Stimulated activated CD8-positive, alpha-beta memory T cell treated with anti-CD3 and anti-CD28 coated beads, Interleukin-12 subunit alpha, Interleukin-12 subunit beta, amount 100 ng/mL, for 24 hours (primary cell): ENCODE data around the gene MECP2.
A peak's percentile ranks its signal among the peaks of the same experiment; 100 is the strongest.
"Not testable (repeated sequence)": the region's sequence is repeated elsewhere in the genome, so short reads cannot be mapped to it uniquely, and the experiment has no call there.

Source experiments
- DNase-seq: peaks from one replicate; pipeline ENCODE4 v3.0.0-alpha.2; 2020; ENCODE audit errors: extremely low read depth

The MECP2 gene

DNA sequence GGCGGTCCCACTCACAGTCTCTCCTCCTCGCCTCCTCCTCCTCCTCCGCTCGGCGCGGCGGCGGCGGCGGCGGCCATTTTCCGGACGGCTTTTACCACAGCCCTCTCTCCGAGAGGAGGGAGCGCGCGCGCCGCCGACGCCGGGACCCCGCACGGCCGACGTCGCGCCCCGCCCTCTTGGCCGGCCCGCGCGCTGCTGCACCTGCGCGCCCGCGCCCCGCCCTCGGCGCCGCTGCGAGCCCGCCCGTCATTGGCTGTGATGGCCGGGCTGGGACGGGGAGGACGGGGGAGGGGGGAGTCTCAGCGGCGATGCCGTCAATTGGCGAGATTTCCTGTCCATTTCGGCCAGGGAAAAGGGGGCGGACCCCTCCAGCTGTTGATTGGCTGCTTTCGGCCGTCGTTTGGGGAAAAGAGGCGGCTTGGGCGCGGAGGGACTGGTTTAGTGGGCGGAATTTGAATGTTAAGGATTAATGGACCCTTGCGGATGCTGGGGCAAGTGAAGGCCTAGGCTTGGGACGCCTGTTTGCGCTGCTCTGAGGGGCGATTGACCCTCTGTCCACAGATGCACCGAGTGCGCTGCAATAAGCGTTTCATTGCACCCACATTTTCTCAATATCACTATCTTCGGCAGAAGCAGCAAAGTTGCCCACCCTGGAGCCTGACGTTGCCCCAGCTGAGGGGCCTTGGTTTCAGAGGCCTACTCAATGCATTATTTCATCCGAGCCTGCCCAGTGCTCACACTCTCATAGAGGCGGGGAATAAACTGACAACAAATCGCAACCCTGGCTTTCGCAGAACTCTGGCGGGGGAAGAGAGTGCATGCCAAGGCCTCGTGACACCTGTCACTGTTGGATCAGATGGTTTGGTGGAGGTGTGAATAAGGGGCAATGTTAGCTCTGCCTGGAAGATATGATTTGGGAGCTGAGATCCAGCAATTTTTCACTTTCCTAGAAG lies at the start of gene MECP2:
TSS of gene MECP2 (minus strand) at position 129 of the 953 bp plus-strand sequence.
- peak; percentile 63 for DNase-seq

DNA sequence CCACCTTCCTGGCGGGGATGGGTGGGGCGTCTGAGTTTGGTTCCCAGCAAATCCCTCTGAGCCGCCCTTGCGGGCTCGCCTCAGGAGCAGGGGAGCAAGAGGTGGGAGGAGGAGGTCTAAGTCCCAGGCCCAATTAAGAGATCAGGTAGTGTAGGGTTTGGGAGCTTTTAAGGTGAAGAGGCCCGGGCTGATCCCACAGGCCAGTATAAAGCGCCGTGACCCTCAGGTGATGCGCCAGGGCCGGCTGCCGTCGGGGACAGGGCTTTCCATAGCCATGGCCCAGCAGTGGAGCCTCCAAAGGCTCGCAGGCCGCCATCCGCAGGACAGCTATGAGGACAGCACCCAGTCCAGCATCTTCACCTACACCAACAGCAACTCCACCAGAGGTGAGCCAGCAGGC lies 46.5 kb upstream of the MECP2 start, which contains the start of gene OPN1LW:
TSS of gene OPN1LW (plus strand) at position 234 of the 400 bp plus-strand sequence. CDS start at position 275, 41 bp downstream.
- not testable (repeated sequence) for DNase-seq

DNA sequence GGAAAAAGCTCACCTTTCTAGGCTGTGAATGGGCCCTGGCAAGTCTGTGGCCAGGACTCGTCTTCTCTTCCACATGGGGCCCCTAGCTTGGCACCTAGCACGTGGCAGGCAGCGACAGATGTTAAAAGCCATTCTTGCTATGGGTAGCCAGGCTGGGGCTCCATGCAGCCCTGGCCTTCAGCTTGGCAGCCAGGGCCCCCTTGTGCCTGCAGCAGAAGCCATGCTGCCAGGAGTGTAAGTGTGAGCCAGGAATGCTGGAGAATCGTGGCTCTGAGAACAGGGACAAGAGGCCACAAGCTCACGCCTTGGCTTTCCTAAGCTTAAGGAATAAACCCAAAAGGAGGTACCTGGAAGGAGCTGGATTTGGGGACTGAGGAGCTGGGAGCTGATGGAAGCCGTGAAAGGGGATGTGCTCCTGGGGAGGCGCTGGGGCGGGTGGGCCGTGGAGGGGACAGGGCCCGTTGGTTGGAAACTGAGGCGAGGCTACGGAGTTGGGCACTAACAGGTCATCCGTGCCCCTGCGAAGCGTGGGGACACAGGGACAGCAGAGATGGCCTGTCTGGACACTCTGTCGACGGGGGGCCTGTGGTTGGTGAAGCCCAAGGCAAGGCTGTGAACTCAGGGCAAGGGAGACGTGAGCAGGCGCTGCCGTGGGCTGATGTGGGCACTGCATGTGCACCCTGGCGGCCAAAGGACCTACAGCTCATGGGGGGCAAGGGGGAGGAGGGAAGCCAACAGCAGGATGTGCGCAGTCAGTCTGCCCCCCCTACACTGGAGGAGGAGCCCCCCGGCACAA lies 45.6 kb upstream of the MECP2 start:
- DNase-seq, result no peak

DNA sequence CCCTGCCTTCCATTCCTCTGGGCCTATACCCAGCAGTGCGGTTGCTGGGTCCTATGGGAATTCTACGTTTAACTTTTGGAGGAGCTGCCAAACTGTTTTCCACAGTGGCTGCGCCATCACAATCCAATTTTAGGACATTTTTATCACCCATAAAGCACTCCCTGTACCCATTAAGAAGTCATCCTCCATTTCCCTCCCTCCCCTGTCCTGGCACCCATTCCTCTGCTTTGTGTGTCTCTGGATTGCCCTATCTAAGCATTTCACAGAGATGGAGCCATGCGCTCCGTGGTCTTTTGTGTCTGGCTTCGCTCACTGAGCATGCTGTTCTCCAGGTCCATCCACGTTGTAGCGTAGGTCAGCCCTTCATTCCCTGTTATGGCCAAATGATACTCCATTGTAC lies 44.9 kb upstream of the MECP2 start:
- DNase-seq, result no peak

DNA sequence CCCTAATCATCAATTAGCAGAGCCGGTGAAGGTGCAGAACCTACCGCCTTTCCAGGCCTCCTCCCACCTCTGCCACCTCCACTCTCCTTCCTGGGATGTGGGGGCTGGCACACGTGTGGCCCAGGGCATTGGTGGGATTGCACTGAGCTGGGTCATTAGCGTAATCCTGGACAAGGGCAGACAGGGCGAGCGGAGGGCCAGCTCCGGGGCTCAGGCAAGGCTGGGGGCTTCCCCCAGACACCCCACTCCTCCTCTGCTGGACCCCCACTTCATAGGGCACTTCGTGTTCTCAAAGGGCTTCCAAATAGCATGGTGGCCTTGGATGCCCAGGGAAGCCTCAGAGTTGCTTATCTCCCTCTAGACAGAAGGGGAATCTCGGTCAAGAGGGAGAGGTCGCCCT lies 43.2 kb upstream of the MECP2 start:
- no peak for DNase-seq

DNA sequence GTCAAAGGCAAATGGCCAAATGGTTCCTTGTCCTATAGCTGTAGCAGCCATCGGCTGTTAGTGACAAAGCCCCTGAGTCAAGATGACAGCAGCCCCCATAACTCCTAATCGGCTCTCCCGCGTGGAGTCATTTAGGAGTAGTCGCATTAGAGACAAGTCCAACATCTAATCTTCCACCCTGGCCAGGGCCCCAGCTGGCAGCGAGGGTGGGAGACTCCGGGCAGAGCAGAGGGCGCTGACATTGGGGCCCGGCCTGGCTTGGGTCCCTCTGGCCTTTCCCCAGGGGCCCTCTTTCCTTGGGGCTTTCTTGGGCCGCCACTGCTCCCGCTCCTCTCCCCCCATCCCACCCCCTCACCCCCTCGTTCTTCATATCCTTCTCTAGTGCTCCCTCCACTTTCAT lies 42.7 kb upstream of the MECP2 start:
- DNase-seq, result no peak

DNA sequence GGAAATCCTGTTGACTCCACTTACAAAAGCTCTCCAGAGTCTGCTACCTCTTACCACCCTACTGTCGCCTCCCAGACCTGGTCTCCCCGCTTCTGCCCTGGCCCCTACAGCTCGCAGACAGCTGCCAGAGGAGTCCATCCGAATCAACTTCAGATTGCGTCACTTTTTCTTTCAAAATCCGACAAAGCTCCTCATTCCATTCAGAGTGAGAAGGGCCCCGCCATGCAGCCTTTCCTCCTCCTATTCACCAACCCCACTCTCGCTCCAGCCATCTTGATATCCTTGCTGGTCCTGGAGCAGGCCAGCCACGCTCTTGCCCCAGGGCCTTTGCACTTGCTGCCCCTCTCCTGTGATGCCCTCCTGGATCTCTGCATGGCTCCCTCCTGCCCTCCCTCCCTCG lies 41.3 kb upstream of the MECP2 start:
- no peak for DNase-seq

DNA sequence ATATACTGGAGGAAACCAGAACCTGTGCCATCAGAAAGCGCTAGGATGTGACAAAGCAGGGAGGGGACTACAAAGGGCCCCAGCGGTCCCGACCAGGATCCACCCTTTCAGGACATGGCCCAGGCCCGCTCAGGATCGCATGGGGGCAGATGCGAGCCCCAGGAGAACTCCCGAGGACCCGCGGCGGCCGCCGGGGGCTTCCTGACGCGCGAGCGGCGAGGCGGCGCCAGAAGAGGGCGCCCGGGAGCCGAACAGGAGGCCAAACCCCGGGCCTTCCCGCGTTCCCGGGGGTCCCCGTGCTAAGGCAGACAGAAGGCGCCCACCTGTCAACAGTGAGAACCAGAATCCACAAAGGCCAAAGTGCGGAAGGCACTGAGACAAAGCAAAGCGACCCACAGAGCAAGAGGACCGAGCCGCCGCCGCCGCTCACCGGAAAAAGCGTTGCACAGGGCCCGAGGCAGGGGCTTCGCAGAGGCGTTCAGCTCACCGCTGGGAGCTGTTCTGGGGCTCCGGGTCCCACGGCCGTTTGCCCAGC lies 39.2 kb upstream of the MECP2 start:
- peak; percentile 17 for DNase-seq

DNA sequence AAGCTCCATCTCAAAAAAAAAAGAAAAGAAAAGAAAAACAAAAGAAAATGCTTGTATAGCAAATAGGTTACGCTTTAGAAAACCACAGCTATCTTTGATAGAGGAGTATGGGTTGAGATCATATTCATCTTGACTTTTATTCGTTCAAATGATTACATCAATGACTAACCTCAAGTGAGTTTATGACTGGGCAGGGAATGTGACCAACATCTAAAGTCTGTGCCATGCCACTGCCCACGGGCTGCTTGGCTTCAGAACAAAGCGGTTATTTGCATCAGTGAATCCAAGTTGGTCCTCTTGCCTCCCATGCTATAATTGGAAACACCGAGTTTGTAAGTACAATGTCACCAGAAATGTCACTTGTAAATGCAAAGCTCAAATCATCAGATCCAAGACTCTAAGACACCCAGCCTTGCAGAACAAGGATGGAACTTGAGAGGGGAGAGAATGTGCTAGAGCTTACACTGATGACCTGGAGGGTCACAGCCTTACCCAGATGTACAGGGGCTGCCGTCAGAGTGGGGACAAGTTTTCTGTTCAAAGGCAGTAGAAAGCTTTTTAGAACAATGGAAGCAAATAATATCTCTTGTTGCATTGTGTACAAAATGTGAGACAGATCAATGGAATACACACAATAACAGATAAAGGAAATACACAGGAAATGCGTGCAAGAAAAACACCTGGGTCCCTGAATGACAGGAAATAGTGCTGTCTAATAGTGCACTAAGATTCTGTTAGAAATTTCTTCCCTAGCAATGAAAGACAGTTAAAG lies 38.1 kb upstream of the MECP2 start:
- DNase-seq, result no peak

DNA sequence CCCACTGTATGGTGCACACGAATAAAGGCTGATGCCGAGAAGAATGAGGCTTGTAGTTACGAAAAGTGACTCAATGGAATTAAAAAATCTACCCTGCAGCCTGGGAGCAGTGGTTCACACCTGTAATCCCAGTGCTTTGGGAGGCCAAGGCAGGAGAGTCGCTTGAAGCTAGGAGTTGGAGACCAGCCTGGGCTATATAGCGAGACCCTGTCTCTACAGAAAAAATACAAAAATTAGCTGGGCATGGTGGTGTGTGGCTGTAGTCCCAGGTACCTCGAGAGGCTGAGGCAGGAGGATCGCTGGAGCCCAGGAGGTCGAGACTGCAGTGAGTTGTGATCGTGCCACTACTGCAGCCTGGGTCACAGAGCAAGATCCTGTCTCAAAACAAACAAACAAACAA lies 34.8 kb upstream of the MECP2 start:
- DNase-seq, result no peak

DNA sequence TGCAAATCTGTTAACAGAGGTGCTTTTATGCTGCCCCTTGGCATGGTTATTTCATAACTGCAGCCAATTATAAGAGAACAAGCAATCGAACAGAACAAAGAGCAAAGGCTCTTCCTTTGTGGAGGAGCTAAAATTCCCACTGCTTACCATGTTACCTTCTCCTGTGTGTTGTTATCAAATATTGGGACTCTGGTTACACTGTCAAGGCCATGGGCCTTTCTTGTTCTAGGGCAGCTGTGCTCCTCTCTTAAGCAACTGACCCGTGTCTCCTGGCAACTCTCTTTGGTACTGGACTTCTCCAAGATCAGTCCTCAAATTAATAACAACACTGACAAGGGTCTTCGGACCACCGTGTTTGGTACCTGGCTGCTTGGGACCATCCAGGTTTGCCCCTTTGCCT lies 34.4 kb upstream of the MECP2 start:
- DNase-seq, result no peak

DNA sequence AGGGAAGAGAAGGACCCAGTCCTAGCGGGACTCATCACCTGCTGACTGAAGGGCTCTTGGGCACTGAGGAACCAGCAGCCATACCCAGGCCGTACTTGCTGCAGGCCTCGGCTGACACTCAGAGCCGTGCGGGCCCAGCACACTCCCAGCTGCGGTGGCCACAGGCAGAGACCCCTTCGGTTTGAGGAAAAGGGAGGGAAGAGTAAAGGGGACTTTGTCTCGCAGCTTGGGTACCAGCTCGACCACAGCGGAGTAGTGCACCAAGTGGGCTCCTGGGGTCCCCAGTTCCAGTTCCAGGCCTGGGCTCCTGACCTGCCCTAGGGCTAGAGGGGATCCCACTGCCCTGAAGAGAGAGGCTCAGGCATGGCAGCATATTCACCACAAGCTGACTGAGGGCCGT lies 28.6 kb upstream of the MECP2 start:
- DNase-seq, result no peak

DNA sequence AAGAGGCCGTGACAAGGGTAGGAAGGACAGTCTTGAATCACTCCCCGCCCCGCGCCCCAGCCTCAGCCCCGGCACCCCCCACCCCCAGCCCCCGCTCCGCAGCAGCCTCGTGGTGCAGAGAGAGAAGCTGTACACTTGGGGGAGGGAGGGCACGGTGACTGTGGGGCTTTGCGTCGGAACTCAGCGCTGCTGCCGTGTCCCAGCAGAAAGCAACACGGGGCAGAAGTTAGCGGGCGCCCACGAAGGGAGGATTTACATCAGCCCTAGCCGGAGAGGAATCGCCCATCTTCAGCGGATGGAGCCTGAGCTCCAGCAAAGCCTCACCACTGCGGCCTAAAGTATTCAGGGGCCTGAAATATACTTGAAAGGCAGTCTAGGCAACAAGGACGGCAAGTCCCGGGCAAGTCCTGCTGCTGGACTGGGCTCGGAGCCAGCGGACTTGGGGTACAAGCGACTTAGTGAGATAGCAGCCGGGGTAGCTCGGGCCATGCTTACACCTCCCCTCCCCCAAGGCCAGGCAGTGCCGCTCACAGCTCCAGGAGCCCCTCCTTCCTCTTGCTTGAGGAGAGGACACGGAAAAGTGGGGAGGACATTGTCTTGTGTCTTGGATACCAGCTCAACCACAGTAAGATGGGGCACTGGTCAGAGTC lies 28.0 kb upstream of the MECP2 start:
- no peak for DNase-seq

DNA sequence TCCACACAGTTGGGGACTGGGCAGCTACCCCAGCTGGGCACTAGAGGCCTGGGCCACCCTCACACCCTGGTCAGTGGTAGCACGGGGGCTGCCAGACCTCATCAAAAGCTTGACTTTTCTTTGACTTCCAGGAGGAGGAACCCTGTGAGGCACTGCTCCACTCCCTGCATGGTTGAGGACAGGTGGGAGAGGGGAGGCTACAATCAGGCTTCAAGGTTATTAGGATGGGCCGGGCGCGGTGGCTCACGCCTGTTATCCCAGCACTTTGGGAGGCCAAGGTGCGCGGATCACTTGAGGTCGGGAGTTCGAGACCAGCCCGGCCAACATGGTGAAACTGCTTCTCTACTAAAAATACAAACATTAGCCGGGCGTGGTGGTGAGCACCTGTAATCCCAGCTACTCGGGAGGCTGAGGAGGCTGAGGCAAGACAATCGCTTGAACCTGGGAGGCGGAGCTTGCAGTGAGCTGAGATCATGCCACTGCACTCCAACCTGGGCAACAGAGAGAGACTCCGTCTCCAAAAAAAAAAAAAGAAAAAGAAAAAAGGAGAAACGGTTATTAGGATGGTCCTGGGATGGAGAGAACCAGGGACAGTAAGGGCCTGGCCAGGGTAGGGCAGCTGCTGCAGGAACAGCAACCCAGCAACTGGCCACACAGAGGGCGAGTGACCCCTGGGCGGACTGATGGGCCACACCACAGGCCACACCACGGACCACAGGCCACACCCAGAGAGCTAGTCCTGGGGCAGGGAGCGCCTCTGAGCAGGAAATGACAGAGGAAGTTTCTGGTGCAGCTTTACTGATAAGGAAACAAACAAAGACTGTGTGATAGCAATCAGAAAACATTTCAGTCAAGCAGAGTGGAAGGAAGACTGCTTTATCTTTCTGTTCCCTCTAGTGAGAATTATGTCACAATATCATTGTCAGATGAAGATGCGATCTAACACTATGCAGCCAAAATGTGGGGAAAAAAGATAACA lies 26.0 kb upstream of the MECP2 start:
- no peak for DNase-seq

DNA sequence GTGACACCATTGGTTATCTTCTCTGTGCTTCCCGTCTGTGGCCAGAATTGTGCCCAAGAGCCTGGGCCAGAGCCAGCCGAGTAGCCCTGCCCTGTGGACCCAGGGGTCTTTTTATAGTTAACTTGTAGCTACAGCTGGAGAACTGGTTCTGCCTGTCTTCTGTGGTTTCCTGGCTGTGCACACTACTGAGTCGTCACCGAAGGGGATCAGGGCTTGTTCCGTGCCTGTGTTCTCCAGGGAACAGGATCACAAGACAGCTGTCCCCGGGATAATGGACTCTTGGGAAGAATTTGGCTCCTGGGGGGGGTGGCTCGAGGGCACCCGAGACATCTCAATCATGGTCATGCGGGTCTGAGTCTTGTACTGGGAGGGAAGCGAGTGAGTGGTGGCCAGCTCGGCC lies 24.4 kb upstream of the MECP2 start:
- DNase-seq, result no peak

DNA sequence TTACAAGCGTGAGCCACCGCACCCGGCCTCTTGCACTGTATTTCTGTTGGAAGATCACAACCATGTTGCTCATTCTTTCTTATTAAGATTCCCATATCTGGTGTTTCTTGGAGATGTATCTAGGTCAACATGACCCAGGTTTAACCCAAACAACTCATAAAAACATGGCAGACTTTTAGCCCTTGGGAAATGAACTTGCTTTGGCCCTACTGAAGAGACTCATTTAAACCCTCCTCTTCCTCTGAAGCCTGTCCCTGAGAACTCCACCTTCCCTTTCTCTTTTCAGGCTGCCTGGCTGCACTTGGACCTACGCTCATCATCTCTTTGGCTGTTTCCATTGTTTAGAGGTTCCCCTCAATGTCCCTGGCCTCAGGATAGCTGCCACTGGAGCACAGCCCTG lies 23.7 kb upstream of the MECP2 start:
- DNase-seq, result no peak

DNA sequence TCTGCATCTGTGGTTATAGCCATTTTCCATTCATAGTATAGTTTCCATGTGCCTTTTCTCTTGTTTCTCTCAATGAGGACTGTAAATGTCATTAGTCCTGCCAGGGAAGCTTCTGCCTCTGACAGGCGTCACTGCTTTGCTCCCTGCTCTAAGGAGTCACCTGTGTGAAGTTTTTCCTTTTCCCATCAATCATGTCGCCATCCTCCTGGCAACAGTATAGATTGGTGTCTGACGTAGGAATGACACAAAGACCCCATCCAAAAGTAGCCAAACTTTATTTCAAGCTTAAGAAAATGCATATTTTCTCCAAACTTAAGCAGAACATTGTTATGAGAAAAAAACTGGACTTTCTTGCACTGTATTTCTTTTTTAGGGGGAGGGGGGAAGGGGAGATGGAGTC lies 23.1 kb upstream of the MECP2 start:
- no peak for DNase-seq

DNA sequence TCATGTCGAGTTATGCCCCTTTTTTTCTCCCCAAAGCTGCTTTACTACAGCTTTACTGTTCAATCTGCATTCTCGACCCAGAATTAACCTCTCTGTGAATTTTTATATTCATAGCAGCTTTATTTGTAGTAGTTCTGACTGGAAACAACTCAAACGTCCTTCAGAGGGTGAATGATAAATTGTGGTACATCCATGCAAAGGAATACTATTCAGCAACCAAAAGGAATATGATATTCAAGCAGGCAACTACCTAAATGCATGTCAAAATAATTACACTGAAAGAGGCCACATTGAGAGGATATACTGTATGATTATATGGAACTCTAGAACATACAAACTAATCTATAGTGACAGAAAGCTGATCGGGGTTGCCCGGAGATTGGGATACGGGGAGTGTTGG lies 20.0 kb upstream of the MECP2 start:
- no peak for DNase-seq

DNA sequence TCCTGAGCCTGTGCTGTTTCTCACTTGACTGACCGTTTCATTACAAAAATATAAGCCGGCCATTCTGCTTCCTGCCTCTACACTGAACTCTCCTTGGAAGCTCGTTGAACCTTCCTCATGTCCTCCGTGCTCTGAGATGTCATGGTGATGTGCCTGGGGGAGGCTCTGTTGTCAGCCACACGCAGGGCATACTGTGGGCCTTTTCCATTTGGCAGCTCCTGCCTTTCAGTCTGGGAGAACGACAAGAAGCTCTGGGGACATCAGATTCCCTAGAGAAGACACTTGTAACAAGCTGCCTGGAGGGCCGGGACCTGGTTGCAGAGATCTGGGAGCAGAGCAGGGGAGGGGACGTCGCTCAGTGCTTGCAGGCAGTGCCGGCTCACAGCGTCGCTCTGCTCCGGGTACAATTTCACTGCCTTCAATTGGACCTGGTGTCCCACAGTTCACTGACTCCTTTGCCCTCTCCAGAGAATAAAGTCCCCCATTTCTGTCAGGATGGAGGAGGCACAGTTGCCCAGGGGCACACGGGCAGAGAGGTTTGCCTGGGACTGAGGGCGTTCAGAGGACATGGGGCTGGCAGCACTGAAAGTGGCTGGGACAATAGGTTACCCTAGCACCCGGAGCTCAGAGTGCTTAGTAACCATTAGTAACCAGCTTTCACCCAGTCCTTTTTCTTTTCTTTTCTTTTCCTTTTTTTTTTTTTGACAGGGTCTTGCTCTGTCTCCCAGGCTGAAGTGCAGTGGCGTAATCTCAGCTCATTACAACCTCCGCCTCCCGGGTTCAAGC lies 19.1 kb upstream of the MECP2 start:
- no peak for DNase-seq
